Ovary (tissue), 1 donor: Measurements from ENCODE around the gene YIPF4.
"Not testable (repeated sequence)": the region's sequence is repeated elsewhere in the genome, so short reads cannot be mapped to it uniquely, and the experiment has no call there.

Experiments used
- EP300 ChIP-seq: sonication (generic); formaldehyde crosslinking; IDR thresholded peaks from one replicate; pipeline ENCODE4 v1.6.1; 2017; ENCODE audit warnings: antibody characterized with exemption
- POLR2A ChIP-seq: fragments of 450-650 bp; IDR thresholded peaks from one replicate; pipeline ENCODE4 v1.6.1; 2017; ENCODE audit warnings: antibody characterized with exemption, mild to moderate bottlenecking, moderate library complexity

GRCh38 chr2:32365679-32366078, 88.0 kb downstream of the YIPF4 start:
- TF ChIP-seq POLR2A, EP300: not testable (repeated sequence)
